CD4-positive, alpha-beta T cell treated with Interleukin-4 for 1 hour (primary cell): ENCODE results near the gene MOV10.

Experiments used
- DNase-seq, 2 donors: peaks; one replicate each; pipeline ENCODE4 v3.0.0-alpha.2; 2020 to 2022

MOV10 gene

DNA sequence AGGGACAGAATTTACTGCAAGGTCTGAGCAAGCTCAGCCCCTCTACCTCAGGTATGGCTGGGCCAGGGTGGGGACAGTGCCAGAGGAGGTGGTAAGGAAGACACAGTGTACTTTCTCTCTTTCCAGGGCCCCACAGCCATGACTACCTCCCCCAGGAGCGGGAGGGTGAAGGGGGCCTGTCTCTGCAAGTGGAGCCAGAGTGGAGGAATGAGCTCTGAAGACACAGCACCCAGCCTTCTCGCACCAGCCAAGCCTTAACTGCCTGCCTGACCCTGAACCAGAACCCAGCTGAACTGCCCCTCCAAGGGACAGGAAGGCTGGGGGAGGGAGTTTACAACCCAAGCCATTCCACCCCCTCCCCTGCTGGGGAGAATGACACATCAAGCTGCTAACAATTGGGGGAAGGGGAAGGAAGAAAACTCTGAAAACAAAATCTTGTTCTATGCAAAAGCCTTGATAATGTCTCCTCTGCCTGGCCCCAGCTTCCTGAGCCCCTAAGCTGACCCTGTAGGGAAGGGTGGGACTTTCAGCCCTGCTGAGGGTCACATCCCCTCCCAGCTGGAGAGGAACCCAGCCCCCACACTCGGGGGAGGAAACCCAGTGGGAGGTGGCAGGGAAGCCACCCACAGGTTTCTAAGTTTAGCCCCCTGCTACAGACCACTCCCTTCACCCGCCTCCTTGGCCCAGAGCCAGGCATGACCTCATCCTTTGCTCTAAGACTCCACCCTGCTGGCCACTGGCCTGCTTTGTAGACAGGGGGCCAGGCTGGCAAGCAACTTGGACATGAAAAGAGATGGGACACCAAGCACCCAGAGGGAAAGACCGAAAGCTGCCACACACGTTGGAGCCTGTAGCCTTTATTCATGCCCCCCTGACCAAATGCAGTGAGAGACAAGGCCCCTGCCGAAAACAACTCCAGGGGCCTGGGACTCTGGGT lies 26.1 kb downstream of the MOV10 start:
- DNase-seq, result peak; percentile 74 to 85

- DNase-seq, result no peak
Measured at GRCh38 chr1:112701227-112702066, 27.0 kb downstream of the MOV10 start.

DNA sequence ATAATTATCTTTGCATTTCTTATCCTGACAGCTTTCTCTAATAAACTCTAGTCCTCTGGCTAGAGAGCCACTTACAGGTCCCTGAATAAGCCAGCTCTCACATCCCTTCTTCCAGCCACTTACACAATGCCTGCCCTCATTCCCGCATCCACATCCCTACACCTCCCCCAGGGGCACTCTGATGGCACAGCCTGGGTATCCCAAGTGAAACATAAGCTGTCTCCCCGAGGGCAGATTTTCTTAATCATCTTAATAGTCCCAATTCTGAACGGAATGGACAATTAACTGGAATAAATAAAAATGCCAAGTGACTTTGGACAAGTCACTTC lies 27.6 kb downstream of the MOV10 start:
- no peak for DNase-seq

DNA sequence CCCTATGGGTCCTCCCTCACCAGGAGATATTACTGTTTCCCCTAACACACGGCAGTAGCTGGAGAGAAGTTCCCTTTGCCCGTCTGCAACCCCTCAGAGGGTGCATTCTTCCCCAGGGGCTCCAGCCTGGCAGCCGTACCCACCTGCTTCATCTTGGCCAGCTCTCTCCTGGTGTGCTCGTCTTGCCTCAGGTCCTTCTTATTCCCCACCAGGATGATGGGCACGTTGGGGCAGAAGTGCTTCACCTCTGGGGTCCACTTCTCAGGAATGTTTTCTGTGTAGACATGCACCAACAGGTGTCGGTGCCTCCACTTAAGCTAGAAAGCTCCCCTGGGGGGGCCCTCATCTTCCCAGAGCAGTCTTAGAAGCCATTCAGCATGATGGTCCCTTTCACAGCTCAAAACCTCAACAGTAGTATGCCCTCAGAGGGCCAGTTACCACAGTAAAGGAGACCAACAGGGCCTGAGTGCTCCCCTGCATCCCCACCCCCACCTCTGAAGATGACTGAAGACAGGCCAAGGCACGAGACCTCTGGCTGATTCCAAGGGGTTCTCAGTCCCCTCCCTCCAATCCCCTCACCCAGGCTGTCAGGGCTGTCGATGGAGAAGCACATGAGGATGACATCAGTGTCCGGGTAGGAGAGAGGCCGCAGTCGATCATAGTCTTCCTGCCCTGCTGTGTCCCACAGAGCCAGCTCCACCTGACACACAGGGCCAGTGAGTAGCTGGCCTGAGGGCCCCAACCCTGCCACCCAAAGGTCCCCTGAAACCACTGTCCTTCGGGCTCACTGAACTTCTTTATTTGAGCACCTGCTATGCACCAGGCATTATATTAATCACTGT lies 28.2 kb downstream of the MOV10 start:
- DNase-seq, result no peak

DNA sequence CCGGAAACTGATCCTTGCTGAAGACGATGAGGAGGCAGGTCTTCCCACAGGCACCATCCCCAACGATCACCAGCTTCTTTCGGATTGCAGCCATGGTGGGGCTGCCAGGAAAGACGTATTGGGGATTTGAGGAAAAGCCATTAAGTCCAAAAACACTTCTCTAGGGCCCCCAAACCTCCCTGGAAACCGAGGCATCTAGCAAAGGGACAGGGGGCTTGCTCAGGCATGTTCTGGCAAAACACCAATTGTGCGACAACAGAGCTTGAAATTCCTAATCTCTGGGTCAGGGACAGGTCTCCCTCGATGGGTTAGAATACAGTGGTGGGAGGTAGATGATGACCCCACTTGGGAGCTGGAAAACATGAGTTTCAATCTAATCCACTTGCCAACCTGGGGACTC lies 29.2 kb downstream of the MOV10 start:
- DNase-seq, result no peak

DNA sequence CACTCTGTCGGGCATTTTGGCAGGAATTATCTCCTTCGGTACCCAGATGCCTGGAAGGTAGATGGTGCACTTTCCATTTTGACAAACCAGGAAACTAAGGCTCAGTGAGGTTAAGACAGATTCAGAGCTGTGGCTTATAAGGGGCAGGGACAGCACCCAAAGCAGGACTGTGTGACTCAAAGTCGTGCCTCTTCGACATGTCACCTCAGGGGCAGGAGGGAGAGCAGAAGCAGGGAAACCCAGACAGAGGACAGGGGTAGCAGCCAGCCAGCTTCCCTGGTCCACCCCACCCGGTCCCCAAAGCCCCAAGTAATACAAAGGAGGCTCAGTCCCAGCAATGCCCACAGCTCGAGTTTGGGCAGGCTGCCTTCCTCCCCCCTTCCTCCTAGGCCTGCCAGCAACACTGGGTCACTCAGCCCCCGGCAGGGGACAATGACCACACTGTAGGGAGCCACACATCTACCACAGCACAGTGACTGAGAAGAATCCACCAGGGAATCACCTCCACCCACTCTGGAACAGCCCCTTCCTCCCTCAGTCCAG lies 30.0 kb downstream of the MOV10 start:
- no peak for DNase-seq

- DNase-seq, result peak; percentile 58 to 66
Measured at GRCh38 chr1:112704934-112705627, 30.6 kb downstream of the MOV10 start.

GRCh38 chr1:112706505-112707220 lies 32.2 kb downstream of the MOV10 start, which contains the start of gene RHOC:
Gene RHOC (minus strand): TSS chr1:112707127. CDS start chr1:112703799, 3,328 bp downstream.
- peak in 1 of 2 donors; percentile 32 for DNase-seq

DNA sequence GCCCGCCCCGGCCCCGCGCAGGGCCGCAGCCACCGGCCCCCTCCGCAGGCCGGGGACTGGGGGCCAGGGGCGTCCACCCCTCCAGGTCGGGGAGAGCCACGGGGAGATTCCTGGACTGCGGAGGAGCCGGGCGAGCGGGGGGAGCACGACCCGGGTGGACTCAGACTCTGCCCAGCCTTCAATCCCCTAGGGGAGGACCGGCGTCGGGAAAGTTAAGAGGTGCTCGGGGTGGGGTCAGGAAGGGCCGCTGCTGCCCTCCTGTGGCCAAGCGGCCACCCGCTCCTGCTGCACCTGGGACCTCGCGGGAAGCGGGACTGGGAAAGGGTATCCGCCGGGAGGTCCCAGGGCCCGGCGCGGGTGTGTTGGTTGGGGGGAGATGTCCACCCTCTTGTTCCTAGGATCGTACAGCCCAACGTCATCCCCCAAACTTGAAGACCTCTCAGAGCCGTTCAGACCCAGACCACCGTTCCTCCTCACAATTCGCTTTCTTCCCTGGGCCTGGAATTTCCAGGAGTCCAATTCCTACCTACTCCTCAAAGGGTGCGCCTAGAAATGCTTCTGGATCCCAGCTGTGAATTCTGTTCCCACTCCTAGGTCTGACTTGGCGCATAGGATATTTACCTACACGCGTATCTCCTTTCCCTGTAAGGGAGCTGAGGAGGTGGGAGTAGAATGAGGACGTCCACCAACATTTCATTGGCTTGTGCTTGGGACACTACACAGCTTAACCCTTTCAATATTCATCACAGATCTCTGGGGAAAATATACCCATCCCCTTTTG lies 33.0 kb downstream of the MOV10 start:
- DNase-seq, result peak; percentile 67 to 72

- no peak for DNase-seq
Measured at GRCh38 chr1:112708002-112708448, 33.6 kb downstream of the MOV10 start.

GRCh38 chr1:112708489-112708888 lies 34.0 kb downstream of the MOV10 start:
- DNase-seq, result no peak

DNA sequence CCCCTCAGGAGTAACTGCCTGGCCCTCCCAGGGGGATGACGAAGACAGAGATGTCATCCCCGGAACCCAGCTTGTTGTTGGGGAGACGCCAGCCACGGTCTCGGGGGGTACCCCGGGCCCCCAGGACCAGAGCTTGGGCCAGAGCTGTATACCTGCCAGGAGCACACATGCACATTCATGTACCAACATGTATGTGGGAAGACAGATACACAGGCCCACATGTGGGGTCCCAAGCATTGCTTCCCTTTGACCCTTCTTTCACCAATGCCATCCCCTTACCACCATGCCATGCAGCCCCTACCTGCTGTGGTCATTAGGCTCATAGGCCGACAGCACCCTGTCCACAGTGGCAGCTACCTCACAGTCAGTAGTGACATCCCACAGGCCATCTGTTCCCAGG lies 35.7 kb downstream of the MOV10 start:
- DNase-seq, result no peak

- DNase-seq, result no peak
Measured at GRCh38 chr1:112710586-112710985, 36.1 kb downstream of the MOV10 start.

- DNase-seq, result no peak
Measured at GRCh38 chr1:112711041-112711440, 36.6 kb downstream of the MOV10 start.

GRCh38 chr1:112711670-112712069 lies 37.2 kb downstream of the MOV10 start:
- DNase-seq, result no peak

DNA sequence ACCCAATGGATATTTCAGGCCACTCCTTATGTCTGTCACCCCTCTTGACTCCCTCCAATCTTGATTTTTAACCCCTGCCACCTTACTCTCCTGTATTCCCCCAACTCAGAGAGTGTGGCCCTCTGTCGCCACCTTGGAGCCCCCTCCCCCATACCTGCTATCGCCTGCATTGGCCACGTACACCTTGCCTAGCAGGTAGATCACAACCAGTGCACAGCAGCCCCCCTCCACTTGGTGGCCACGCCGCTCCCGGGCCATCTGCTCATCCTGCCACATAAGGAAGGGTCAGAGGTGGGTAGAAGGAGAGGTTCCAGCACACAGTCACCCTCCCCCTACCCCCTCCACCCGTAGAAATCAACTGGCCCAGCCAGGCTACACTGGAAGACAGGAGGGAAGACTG lies 37.7 kb downstream of the MOV10 start:
- no peak for DNase-seq

- no peak for DNase-seq
Measured at GRCh38 chr1:112712701-112713128, 38.3 kb downstream of the MOV10 start.

- peak in 1 of 2 donors; percentile 45 for DNase-seq
Measured at GRCh38 chr1:112713466-112714312, 39.2 kb downstream of the MOV10 start.
